HG02642 (cell line): ENCODE data around the gene COBLL1.

Experiments used
- ATAC-seq: cut with Tn5 transposase; IDR thresholded peaks from one replicate; pipeline ENCODE4 v1.9.1; 2021; ENCODE audit warnings: mild to moderate bottlenecking; ENCODE audit not compliant: unreplicated experiment, poor library complexity

COBLL1 gene

GRCh38 chr2:164794016-164794415 lies 47.6 kb downstream of the COBLL1 start:
- no peak for ATAC-seq

GRCh38 chr2:164793529-164793928 lies 48.1 kb downstream of the COBLL1 start:
- no peak for ATAC-seq

GRCh38 chr2:164792316-164793170 lies 49.1 kb downstream of the COBLL1 start:
- ATAC-seq: no peak

- ATAC-seq: no peak
Observed at GRCh38 chr2:164789968-164790367, 51.7 kb downstream of the COBLL1 start.

- no peak for ATAC-seq
Observed at GRCh38 chr2:164786787-164787186, 54.8 kb downstream of the COBLL1 start.

- no peak for ATAC-seq
Observed at GRCh38 chr2:164785457-164785856, 56.2 kb downstream of the COBLL1 start.

- no peak for ATAC-seq
Observed at GRCh38 chr2:164784376-164784775, 57.2 kb downstream of the COBLL1 start.

- ATAC-seq: no peak
Observed at GRCh38 chr2:164782323-164782722, 59.3 kb downstream of the COBLL1 start.

- no peak for ATAC-seq
Observed at GRCh38 chr2:164781394-164781793, 60.2 kb downstream of the COBLL1 start.

- no peak for ATAC-seq
Observed at GRCh38 chr2:164780611-164781178, 60.9 kb downstream of the COBLL1 start.

GRCh38 chr2:164779383-164780057 lies 62.1 kb downstream of the COBLL1 start:
- ATAC-seq: no peak

- no peak for ATAC-seq
Observed at GRCh38 chr2:164778723-164779122, 62.9 kb downstream of the COBLL1 start.

- ATAC-seq: no peak
Observed at GRCh38 chr2:164777847-164778461, 63.7 kb downstream of the COBLL1 start.

GRCh38 chr2:164773635-164774034 lies 68.0 kb downstream of the COBLL1 start:
- ATAC-seq: no peak

- ATAC-seq: no peak
Observed at GRCh38 chr2:164773091-164773490, 68.5 kb downstream of the COBLL1 start.

GRCh38 chr2:164771897-164772296 lies 69.7 kb downstream of the COBLL1 start:
- ATAC-seq: no peak

GRCh38 chr2:164770421-164770916 lies 71.2 kb downstream of the COBLL1 start:
- no peak for ATAC-seq

GRCh38 chr2:164766954-164767320 lies 74.7 kb downstream of the COBLL1 start:
- ATAC-seq: no peak

GRCh38 chr2:164766216-164766953 lies 75.2 kb downstream of the COBLL1 start:
- no peak for ATAC-seq

GRCh38 chr2:164764996-164765395 lies 76.6 kb downstream of the COBLL1 start:
- no peak for ATAC-seq
